Keratinocyte (primary cell): ENCODE measurements around the gene RPRD1B. TPM values are rescaled to one million over a fixed set of nuclear protein-coding genes. Genes with fewer than 3 reads are reported as not detected.
"Not testable (repeated sequence)": the region's sequence is repeated elsewhere in the genome, so short reads cannot be mapped to it uniquely, and the experiment has no call there.

ENCODE experiments used
- DNase-seq: peaks from one replicate; pipeline ENCODE4 v3.0.0-alpha.2; 2011; ENCODE audit warnings: low read depth, missing footprints, low spot score
- FAIRE-seq: peaks from 2 replicates; lab custom pipeline; 2011; peaks lifted over from hg19 to GRCh38; lab: Jason Lieb, UNC
- H2AFZ ChIP-seq: 2 replicates; pipeline ENCODE4 v1.6.0; 2012; ENCODE audit warnings: low read length, control low read depth, inconsistent platforms; ENCODE audit not compliant: control insufficient read depth
- H3K27ac ChIP-seq: 2 replicates; pipeline ENCODE4 v1.5.1; 2011; ENCODE audit warnings: low read length; ENCODE audit not compliant: control insufficient read depth, insufficient read depth
- H3K27me3 ChIP-seq: 3 replicates; pipeline ENCODE4 v1.6.0; 2011; ENCODE audit warnings: low read length; ENCODE audit not compliant: control insufficient read depth, insufficient read depth; ENCODE audit errors: extremely low read depth
- H3K36me3 ChIP-seq, 2 experiments: 2 replicates in 1 of 2; 3 replicates in 1 of 2; pipeline ENCODE4 v1.5.1; 2011; ENCODE audit warnings: low read length in 2 of 2, mild to moderate bottlenecking in 1 of 2; ENCODE audit not compliant: control insufficient read depth in 2 of 2, insufficient read depth in 2 of 2; ENCODE audit errors: extremely low read depth in 1 of 2
- H3K4me1 ChIP-seq: 3 replicates; pipeline ENCODE4 v1.5.1; 2011; ENCODE audit warnings: low read length; ENCODE audit not compliant: control insufficient read depth, insufficient read depth; ENCODE audit errors: extremely low read depth
- H3K4me2 ChIP-seq: 3 replicates; pipeline ENCODE4 v1.6.0; 2011; ENCODE audit warnings: low read depth, low read length; ENCODE audit not compliant: control insufficient read depth, insufficient read depth; ENCODE audit errors: extremely low read depth
- H3K4me3 ChIP-seq, 3 experiments: fragments of 200-600 bp in 1 of 3; sonication (generic) in 1 of 3; 2 replicates in 2 of 3; 3 replicates in 1 of 3; pipeline ENCODE4 v1.5.1; 2011 to 2016; ENCODE audit warnings: low read length in 3 of 3, mild to moderate bottlenecking in 3 of 3, control low read depth in 2 of 3, inconsistent platforms in 1 of 3, low read depth in 1 of 3, mixed read lengths in 1 of 3, mixed run types in 1 of 3, moderate library complexity in 1 of 3; ENCODE audit not compliant: control insufficient read depth in 2 of 3, insufficient read depth in 2 of 3; ENCODE audit errors: extremely low read depth in 1 of 3
- H3K79me2 ChIP-seq: 2 replicates; pipeline ENCODE4 v1.6.0; 2012; ENCODE audit warnings: low read length; ENCODE audit not compliant: control insufficient read depth, insufficient read depth
- H3K9ac ChIP-seq: 3 replicates; pipeline ENCODE4 v1.6.0; 2011; ENCODE audit warnings: low read length; ENCODE audit not compliant: control insufficient read depth, insufficient read depth; ENCODE audit errors: extremely low read depth
- H3K9me1 ChIP-seq: 3 replicates; pipeline ENCODE4 v1.6.0; 2011; ENCODE audit warnings: low read length; ENCODE audit not compliant: control insufficient read depth, insufficient read depth; ENCODE audit errors: extremely low read depth
- H3K9me3 ChIP-seq: 2 replicates; pipeline ENCODE4 v1.5.1; 2012; ENCODE audit warnings: low read depth, low read length; ENCODE audit not compliant: control insufficient read depth
- H4K20me1 ChIP-seq: 3 replicates; pipeline ENCODE4 v1.6.0; 2011; ENCODE audit warnings: low read length; ENCODE audit not compliant: control insufficient read depth, insufficient read depth; ENCODE audit errors: extremely low read depth
- CTCF ChIP-seq, 3 experiments: IDR thresholded peaks in 1 of 3; conservative IDR thresholded peaks in 1 of 3; optimal IDR thresholded peaks in 1 of 3; 2 replicates in 2 of 3; 3 replicates in 1 of 3; pipeline versions ENCODE3 to v1.5.1; 2011; ENCODE audit warnings: low read length in 3 of 3, mild to moderate bottlenecking in 3 of 3, moderate library complexity in 2 of 3, control low read depth in 1 of 3, inconsistent platforms in 1 of 3; ENCODE audit not compliant: insufficient read depth in 2 of 3; ENCODE audit errors: extremely low read depth in 1 of 3
- EZH2 ChIP-seq: IDR thresholded peaks from one replicate; pipeline ENCODE4 v1.6.1; 2012; ENCODE audit warnings: inconsistent platforms, mild to moderate bottlenecking, low read length, moderate library complexity
- dilution Hi-C: fragments of 300-500 bp; cut with MboI; formaldehyde crosslinking; loops from one replicate; pipeline ENCODE4 v1.7.0; 2020; ENCODE audit warnings: low sequenced_read_pairs; ENCODE audit not compliant: extremely low pct_ligation_motif_present
- polyA plus RNA-seq, 5 experiments: library from polyadenylated mRNA; depleted of rRNA in 3 of 5; stranded (reverse) in 3 of 5; stranded (forward) in 1 of 5; unstranded in 1 of 5; fragments of >200 nt; gene quantifications; 1 replicate in 1 of 5; 2 replicates in 3 of 5; 3 replicates in 1 of 5; pipeline versions ENCODE4 v1.2.1 to v1.2.3, GENCODE V29; 2011 to 2012; ENCODE audit warnings: missing spikeins in 2 of 5, low read depth in 1 of 5, low replicate concordance in 1 of 5

The RPRD1B gene
- polyA plus RNA-seq, 1 donor (not counting 4 experiments of a cell fraction or from before 2014, with no cell fraction given) = 19.9 TPM

GRCh38 chr20:38095017-38095686 is 61.6 kb downstream of the RPRD1B start:
- Histone ChIP-seq H3K9me1 (no peaks in the 10 kb centered on the region), H3K27me3 (no peaks in the 10 kb centered on the region), H3K4me1 (peaks cover 12% of the 10 kb centered on the region), H3K9ac (no peak overlapping the region), H3K9me3 (no peaks in the 10 kb centered on the region), H3K4me2 (no peak overlapping the region), H2AFZ (no peak overlapping the region), H3K79me2 (no peaks in the 10 kb centered on the region), H4K20me1 (no peaks in the 10 kb centered on the region), H3K27ac (no peak overlapping the region), H3K36me3 (peaks cover 10 to 20% of the 10 kb centered on the region in 2 experiments), H3K4me3 (no peak overlapping the region)
- dilution Hi-C loops = no loop called here
- no peak for FAIRE-seq
- no peak for DNase-seq
- TF ChIP-seq CTCF (optimal IDR thresholded peaks at IDR 0.05 in 1 of 3, IDR thresholded peaks at IDR 0.05 in 1 of 3, conservative IDR thresholded peaks at IDR 0.05 in 1 of 3; ENCODE audit: extremely low read depth in 1 of 3, insufficient read depth in 2 of 3, low read length in 3 of 3) (no peak), EZH2 (no peak)

- H3K9me3 ChIP-seq = no peaks in the 10 kb centered on the region
- H3K4me2 ChIP-seq = no peak overlapping the region
- no peak overlapping the region for H3K9ac ChIP-seq
- no peak overlapping the region for H2AFZ ChIP-seq
- peaks cover 0 to 1% of the 10 kb centered on the region in 2 experiments for H3K36me3 ChIP-seq
- H3K27me3 ChIP-seq = no peaks in the 10 kb centered on the region
- FAIRE-seq (no peak), DNase-seq (no peak)
- H3K4me1 ChIP-seq = peaks cover 9% of the 10 kb centered on the region
- H4K20me1 ChIP-seq = no peaks in the 10 kb centered on the region
- H3K9me1 ChIP-seq = no peaks in the 10 kb centered on the region
- dilution Hi-C loops = no loop called here
- no peak overlapping the region for H3K27ac ChIP-seq
- H3K4me3 ChIP-seq = no peak overlapping the region
- no peaks in the 10 kb centered on the region for H3K79me2 ChIP-seq
- TF ChIP-seq EZH2 = no peak
- TF ChIP-seq CTCF (optimal IDR thresholded peaks at IDR 0.05 in 1 of 3, IDR thresholded peaks at IDR 0.05 in 1 of 3, conservative IDR thresholded peaks at IDR 0.05 in 1 of 3; ENCODE audit: extremely low read depth in 1 of 3, insufficient read depth in 2 of 3, low read length in 3 of 3) = no peak
Measured at GRCh38 chr20:38098952-38099351, 65.4 kb downstream of the RPRD1B start.

DNA sequence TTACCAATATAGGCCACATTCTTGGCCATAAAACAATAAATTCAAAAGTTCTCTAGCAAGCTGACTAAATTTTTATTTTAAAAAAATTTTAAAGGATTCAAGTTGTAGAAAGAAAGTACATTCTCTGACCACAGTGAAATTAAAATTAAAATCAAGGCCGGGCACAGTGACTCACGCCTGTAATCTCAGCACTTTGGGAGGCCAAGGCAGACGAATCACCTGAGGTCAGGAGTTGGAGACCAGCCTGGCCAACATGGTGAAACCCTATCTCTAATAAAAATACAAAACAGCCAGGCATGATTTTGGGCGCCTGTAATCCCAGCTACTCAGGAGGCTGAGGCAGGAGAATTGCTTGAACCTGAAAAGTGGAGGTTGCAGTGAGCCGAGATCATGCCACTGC is 68.7 kb downstream of the RPRD1B start:
- H3K9me1 ChIP-seq, H3K4me2 ChIP-seq, FAIRE-seq, dilution Hi-C loops, H2AFZ ChIP-seq, H4K20me1 ChIP-seq, H3K27ac ChIP-seq, H3K79me2 ChIP-seq, H3K4me1 ChIP-seq, H3K9me3 ChIP-seq, DNase-seq, H3K36me3 ChIP-seq, H3K27me3 ChIP-seq, H3K4me3 ChIP-seq, H3K9ac ChIP-seq: not testable (repeated sequence)
